Activated T-cell treated with anti-CD3 and anti-CD28 coated beads, Interleukin-2, amount 50 U/mL, for 72 hours (primary cell): ENCODE results near the gene FLNA. TPM values are rescaled to one million over a fixed set of nuclear protein-coding genes. Genes with fewer than 3 reads are reported as not detected.

ENCODE experiments used
- ATAC-seq, 2 donors: fragments of 150-1000 bp; cut with Tn5 transposase; replicated peaks in 1 of 2; 2 replicates each; pipeline ENCODE4 v1.10.0; 2021; ENCODE audit warnings: moderate library complexity in 2 of 2, mild to moderate bottlenecking in 1 of 2
- DNase-seq, 2 donors: peaks; one replicate each; pipeline ENCODE4 v3.0.0; 2021 to 2022; ENCODE audit warnings: mixed read lengths in 1 of 2
- H3K27ac Mint-ChIP-seq: one replicate; pipeline ENCODE4 v1.8.0; 2022; ENCODE audit warnings: mild to moderate bottlenecking, moderate library complexity, mixed read lengths
- H3K27me3 Mint-ChIP-seq: one replicate; pipeline ENCODE4 v1.8.0; 2022; ENCODE audit warnings: low read depth, mixed read lengths
- H3K36me3 Mint-ChIP-seq, 2 donors: one replicate each; pipeline ENCODE4 v1.8.0; 2022; ENCODE audit warnings: mixed read lengths in 2 of 2, mild to moderate bottlenecking in 1 of 2; ENCODE audit not compliant: insufficient read depth in 2 of 2
- H3K4me1 Mint-ChIP-seq: one replicate; pipeline ENCODE4 v1.8.0; 2022; ENCODE audit warnings: low read depth, mixed read lengths
- H3K4me3 Mint-ChIP-seq, 2 donors: one replicate each; pipeline ENCODE4 v1.8.0; 2022; ENCODE audit warnings: mild to moderate bottlenecking in 2 of 2, mixed read lengths in 2 of 2, moderate library complexity in 2 of 2
- H3K9me3 Mint-ChIP-seq, 2 donors: one replicate each; pipeline ENCODE4 v1.8.0; 2022; ENCODE audit warnings: mixed read lengths in 2 of 2
- total RNA-seq, 2 donors: library from RNA; stranded (reverse); gene quantifications; one replicate each; pipeline ENCODE4 v1.2.3, GENCODE V29; 2022

Gene FLNA
- total RNA-seq, 2 donors from 2014 or later = 755 to 777 TPM

- ATAC-seq = no peak
Measured at GRCh38 chrX:154367474-154368308, 6.7 kb downstream of the FLNA start.

GRCh38 chrX:154366666-154367055 is 7.8 kb downstream of the FLNA start:
- Mint-ChIP-seq H3K9me3 (no peaks in the 10 kb centered on the region), H3K36me3 (peaks cover 8 to 9% of the 10 kb centered on the region in 2 donors), H3K4me1 (peaks cover 8% of the 10 kb centered on the region), H3K27me3 (no peaks in the 10 kb centered on the region), H3K27ac (no peak overlapping the region), H3K4me3 (no peak overlapping the region)
- no peak for ATAC-seq
- no peak for DNase-seq

More at GRCh38 chrX:154367474-154368308, 6.7 kb downstream of the FLNA start:
- Mint-ChIP-seq H3K4me1 (peaks cover 15% of the 10 kb centered on the region), H3K27me3 (no peaks in the 10 kb centered on the region), H3K36me3 (peaks cover 8 to 9% of the 10 kb centered on the region in 2 donors), H3K27ac (peak overlapping the region; percentile 89), H3K9me3 (no peaks in the 10 kb centered on the region), H3K4me3 (peak overlapping the region; percentile 93 to 94)
- DNase-seq = no peak

- H3K4me3 Mint-ChIP-seq = no peak overlapping the region
- peaks cover 8 to 9% of the 10 kb centered on the region in 2 donors for H3K36me3 Mint-ChIP-seq
- ATAC-seq (no peak), DNase-seq (no peak)
- peaks cover 8% of the 10 kb centered on the region for H3K4me1 Mint-ChIP-seq
- H3K9me3 Mint-ChIP-seq = no peaks in the 10 kb centered on the region
- H3K27me3 Mint-ChIP-seq = no peaks in the 10 kb centered on the region
- no peak overlapping the region for H3K27ac Mint-ChIP-seq
Measured at GRCh38 chrX:154365997-154366665, 8.3 kb downstream of the FLNA start.

DNA sequence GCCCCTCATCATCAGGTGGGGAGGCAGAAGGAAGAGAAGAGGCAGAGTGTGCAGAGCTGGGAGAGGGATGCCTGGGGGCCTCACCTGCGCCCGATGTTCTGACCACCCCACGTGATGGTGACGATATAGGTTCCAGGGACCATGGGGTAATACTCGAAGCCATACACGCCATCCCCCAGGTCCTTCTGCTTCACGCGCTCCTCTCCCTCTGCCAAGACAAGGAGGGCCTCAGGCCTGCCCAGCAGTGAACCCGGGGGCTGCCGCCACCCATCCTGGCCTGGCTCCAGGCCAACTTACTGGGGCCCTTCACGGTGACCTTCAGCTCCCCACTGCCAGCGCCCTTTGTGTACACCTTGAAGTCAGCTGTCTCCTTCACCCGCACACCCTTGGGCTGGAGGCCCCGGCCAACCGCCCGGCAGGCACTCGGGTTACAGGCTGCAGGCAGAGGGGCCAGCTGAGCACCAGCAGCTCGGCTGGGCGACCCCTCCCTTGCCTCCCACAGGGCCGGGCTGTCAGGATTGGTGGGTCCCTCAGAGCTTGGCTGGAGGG is 9.3 kb downstream of the FLNA start:
- Mint-ChIP-seq H3K27ac (no peak overlapping the region), H3K4me1 (peaks cover 8% of the 10 kb centered on the region), H3K36me3 (peaks cover 7 to 9% of the 10 kb centered on the region in 2 donors), H3K27me3 (no peaks in the 10 kb centered on the region), H3K4me3 (no peak overlapping the region), H3K9me3 (no peaks in the 10 kb centered on the region)
- DNase-seq (no peak), ATAC-seq (no peak)

- DNase-seq (no peak), ATAC-seq (no peak)
- no peak overlapping the region for H3K4me3 Mint-ChIP-seq
- peaks cover 10% of the 10 kb centered on the region for H3K4me1 Mint-ChIP-seq
- peaks cover 5 to 6% of the 10 kb centered on the region in 2 donors for H3K36me3 Mint-ChIP-seq
- H3K27ac Mint-ChIP-seq = no peak overlapping the region
- H3K27me3 Mint-ChIP-seq = no peaks in the 10 kb centered on the region
- no peaks in the 10 kb centered on the region for H3K9me3 Mint-ChIP-seq
Measured at GRCh38 chrX:154363706-154364439, 10.6 kb downstream of the FLNA start.

GRCh38 chrX:154362085-154362742 is 12.2 kb downstream of the FLNA start:
- peaks cover 6 to 8% of the 10 kb centered on the region in 2 donors for H3K36me3 Mint-ChIP-seq
- peaks cover 12% of the 10 kb centered on the region for H3K4me1 Mint-ChIP-seq
- H3K27me3 Mint-ChIP-seq = no peaks in the 10 kb centered on the region
- no peak for ATAC-seq
- no peaks in the 10 kb centered on the region for H3K9me3 Mint-ChIP-seq
- no peak overlapping the region for H3K27ac Mint-ChIP-seq
- no peak overlapping the region for H3K4me3 Mint-ChIP-seq
- DNase-seq = no peak

DNA sequence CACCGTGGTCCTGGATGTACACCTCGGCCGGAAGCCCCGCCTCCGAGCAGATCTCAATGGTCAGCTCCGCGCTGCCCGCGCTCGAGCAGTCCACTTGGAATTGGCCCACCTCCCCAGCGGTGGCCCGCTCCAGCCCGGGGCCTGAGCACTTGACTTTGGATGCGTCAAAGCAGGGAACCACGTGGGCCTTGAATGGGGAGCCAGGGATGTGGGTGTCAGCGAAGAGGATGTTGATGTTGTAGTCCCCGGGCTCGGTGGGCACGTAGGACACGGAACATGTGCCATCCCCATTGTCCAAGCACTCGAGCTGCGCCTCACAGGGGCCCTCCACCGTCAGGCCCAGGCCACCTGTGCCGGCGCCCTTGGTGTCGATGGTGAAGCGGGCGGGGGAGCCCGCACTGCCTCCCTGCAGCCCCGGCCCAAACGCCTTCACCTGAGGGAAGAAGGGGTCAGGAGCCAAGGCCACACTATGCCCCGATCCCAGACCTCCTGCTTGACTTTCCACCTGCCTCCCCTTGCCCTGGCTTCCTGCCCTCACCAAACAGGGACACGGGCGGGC is 14.2 kb downstream of the FLNA start:
- Mint-ChIP-seq H3K9me3 (no peaks in the 10 kb centered on the region), H3K4me3 (no peak overlapping the region), H3K4me1 (peaks cover 18% of the 10 kb centered on the region), H3K27me3 (no peaks in the 10 kb centered on the region), H3K36me3 (peaks cover 4 to 7% of the 10 kb centered on the region in 2 donors), H3K27ac (no peak overlapping the region)
- no peak for DNase-seq
- no peak for ATAC-seq

DNA sequence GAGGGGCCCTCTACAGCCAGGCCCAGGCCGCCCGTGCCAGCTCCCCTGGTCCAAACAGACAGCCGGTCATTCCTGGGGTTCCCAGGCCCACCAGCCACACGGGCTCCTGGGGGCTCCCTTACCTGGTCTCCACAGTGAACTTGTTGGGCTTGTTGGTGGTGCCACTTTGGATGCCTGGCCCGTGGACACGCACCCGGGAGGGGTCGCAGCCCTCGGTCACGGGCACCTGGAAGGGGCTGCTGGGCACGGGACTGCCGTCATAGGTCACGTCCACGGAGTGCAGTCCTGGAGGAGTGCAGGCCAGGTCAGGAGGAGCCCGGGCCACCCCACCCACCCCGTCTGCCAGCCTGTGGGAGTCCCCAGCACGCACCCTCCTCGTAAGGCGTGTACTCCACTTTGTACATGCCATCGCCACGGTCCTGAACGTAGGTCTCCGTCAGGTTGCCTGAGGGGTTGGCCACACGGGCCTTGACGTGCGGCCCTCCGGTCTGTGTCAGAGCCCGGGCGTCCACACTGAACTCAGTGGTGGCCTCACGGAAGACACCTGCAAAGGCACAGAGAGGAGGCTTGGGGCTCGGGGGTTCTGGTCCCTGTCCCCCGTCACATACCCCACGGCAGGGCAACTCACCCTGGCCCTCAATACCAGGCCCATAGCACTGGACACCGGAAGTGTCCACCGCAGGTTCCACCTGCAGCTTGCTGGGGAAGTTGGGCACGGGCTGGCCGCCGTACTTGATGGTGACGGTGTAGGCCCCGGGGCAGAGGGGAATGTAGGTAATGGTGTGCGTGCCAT is 14.9 kb downstream of the FLNA start:
- no peak overlapping the region for H3K4me3 Mint-ChIP-seq
- no peak for ATAC-seq
- H3K27me3 Mint-ChIP-seq = no peaks in the 10 kb centered on the region
- DNase-seq = no peak
- peaks cover 18% of the 10 kb centered on the region for H3K4me1 Mint-ChIP-seq
- no peak overlapping the region for H3K27ac Mint-ChIP-seq
- no peaks in the 10 kb centered on the region for H3K9me3 Mint-ChIP-seq
- peaks cover 1 to 5% of the 10 kb centered on the region in 2 donors for H3K36me3 Mint-ChIP-seq

DNA sequence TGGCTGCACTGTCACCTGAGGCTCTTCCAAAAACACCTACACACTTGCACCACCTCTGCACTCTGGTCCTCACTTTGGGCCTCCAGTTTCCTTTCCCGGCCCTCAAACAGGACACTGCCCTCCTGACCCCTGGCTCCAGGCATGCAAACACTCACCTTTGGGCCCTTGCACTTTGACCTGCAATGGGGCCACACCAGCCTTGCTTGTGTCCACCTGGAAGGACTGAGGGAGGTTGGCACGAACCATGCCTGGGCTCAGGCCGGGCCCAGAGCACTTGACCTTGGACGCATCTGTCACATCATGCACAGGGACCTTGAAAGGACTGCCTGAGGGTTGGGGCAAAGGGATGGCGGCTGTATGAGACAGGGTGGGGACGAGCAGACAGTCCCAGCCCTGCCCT is 15.6 kb downstream of the FLNA start:
- H3K27ac Mint-ChIP-seq = no peak overlapping the region
- peaks cover 18% of the 10 kb centered on the region for H3K4me1 Mint-ChIP-seq
- H3K27me3 Mint-ChIP-seq = no peaks in the 10 kb centered on the region
- no peak for ATAC-seq
- DNase-seq = no peak
- H3K9me3 Mint-ChIP-seq = no peaks in the 10 kb centered on the region
- H3K4me3 Mint-ChIP-seq = no peak overlapping the region
- H3K36me3 Mint-ChIP-seq = peaks cover 1 to 5% of the 10 kb centered on the region in 2 donors

DNA sequence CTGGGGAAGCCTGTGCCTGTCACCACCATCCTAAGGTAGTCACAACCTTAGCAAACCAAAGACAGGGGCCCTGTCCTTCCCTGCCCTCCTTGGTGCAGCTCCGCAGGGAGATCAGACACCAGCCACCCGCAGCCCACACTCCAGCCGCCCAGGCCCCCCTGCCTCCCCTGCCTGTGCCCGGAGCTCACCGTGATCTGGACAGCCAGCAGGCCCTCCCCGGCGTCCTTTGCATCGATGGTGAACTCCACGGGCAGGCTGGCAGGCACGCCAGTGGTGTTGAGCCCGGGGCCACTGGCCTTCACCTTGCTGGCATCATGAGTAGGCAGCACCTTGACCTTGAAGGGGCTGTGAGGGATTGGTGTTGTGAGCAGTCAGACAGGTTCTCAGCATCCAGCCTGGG is 16.4 kb downstream of the FLNA start:
- Mint-ChIP-seq H3K36me3 (peaks cover 1 to 3% of the 10 kb centered on the region in 2 donors), H3K27ac (no peak overlapping the region), H3K4me3 (no peak overlapping the region), H3K27me3 (no peaks in the 10 kb centered on the region), H3K4me1 (peaks cover 18% of the 10 kb centered on the region), H3K9me3 (no peaks in the 10 kb centered on the region)
- ATAC-seq (no peak), DNase-seq (no peak)

- DNase-seq (no peak), ATAC-seq (no peak)
- no peaks in the 10 kb centered on the region for H3K27me3 Mint-ChIP-seq
- H3K4me3 Mint-ChIP-seq = no peak overlapping the region
- peaks cover 1 to 3% of the 10 kb centered on the region in 2 donors for H3K36me3 Mint-ChIP-seq
- peaks cover 18% of the 10 kb centered on the region for H3K4me1 Mint-ChIP-seq
- no peak overlapping the region for H3K27ac Mint-ChIP-seq
- no peaks in the 10 kb centered on the region for H3K9me3 Mint-ChIP-seq
Measured at GRCh38 chrX:154357205-154357604, 17.2 kb downstream of the FLNA start.

DNA sequence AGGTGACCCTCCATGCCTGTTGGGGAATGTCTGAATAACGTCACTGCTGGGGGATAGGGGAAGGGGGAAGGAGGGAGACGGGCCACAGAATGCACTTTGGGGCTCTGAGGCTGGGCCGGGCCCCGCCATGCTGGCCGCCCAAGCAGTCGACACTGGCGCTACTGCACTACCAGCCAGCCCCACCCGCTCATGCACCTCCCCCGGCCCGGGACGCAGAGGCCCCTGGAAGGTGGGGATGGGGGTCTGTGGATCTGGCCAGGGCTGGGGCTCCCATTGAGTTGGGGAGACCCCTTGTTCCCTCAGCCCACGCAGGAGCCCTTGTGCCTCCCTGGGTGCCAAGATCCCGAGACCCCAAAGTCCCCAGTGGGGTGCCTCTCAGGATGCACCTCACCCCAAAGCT is 17.8 kb downstream of the FLNA start:
- no peak for ATAC-seq
- DNase-seq = no peak
- Mint-ChIP-seq H3K4me1 (peaks cover 18% of the 10 kb centered on the region), H3K36me3 (peaks cover 1 to 3% of the 10 kb centered on the region in 2 donors), H3K9me3 (no peaks in the 10 kb centered on the region), H3K27me3 (no peaks in the 10 kb centered on the region), H3K4me3 (no peak overlapping the region), H3K27ac (no peak overlapping the region)
